GM12878 (cell line): ENCODE results near the gene TEX2. TPM values are rescaled to one million over a fixed set of nuclear protein-coding genes. Genes with fewer than 3 reads are reported as not detected.

ENCODE experiments used
- ATAC-seq: fragments of 200-7000 bp; cut with Tn5 transposase; 3 replicates; pipeline ENCODE4 v1.9.1; 2020; ENCODE audit warnings: mild to moderate bottlenecking, moderate library complexity
- BruUV-seq: library from RNA; stranded (reverse); fragments of 400-500 nt; replicated peaks from 2 replicates; lab custom pipeline; 2021; lab: Mats Ljungman, UMichigan
- CTCF ChIA-PET: fragments of 300-600 bp; sonication (Branson Sonifier 250); formaldehyde crosslinking; extraction: SDS; loops from one replicate; lab custom pipeline; 2021; ENCODE audit warnings: inconsistent platforms; lab: Yijun Ruan, JAX
- POLR2A ChIA-PET: fragments of 350-600 bp; formaldehyde crosslinking; extraction: SDS; loops from one replicate; lab custom pipeline; 2021; ENCODE audit warnings: inconsistent platforms; lab: Charles Lee
- RAD21 ChIA-PET: fragments of 300-600 bp; sonication (Branson Sonifier 250); formaldehyde crosslinking; loops from one replicate; lab custom pipeline; 2023; ENCODE audit warnings: antibody characterized with exemption; ENCODE audit not compliant: unreplicated experiment; lab: Charles Lee
- SMC1A ChIA-PET: fragments of 300-600 bp; sonication (Branson Sonifier 250); formaldehyde crosslinking; loops from one replicate; lab custom pipeline; 2023; ENCODE audit not compliant: unreplicated experiment, uncharacterized antibody; lab: Charles Lee
- DNase-seq: peaks from one replicate; pipeline ENCODE4 v3.0.0-alpha.2; 2011; ENCODE audit warnings: low read depth, low spot score
- FAIRE-seq: peaks from 3 replicates; lab custom pipeline; 2011; peaks lifted over from hg19 to GRCh38; lab: Jason Lieb, UNC
- H2AFZ ChIP-seq: 2 replicates; pipeline ENCODE4 v1.6.0; 2011; ENCODE audit warnings: low read depth, low read length, control low read depth; ENCODE audit not compliant: control insufficient read depth
- H3K27ac ChIP-seq: 2 replicates; pipeline ENCODE4 v1.5.1; 2011; ENCODE audit warnings: control low read depth; ENCODE audit not compliant: control insufficient read depth, insufficient read depth
- H3K27me3 ChIP-seq, 2 experiments: replicated peaks in 1 of 2; 2 replicates each; pipeline versions ENCODE4 v1.6.0 to v1.6.1; 2011; ENCODE audit warnings: low read length in 1 of 2; ENCODE audit not compliant: control insufficient read depth in 2 of 2, insufficient read depth in 2 of 2
- H3K36me3 ChIP-seq, 2 experiments: 2 replicates each; pipeline ENCODE4 v1.5.1; 2011; ENCODE audit warnings: low read length in 1 of 2; ENCODE audit not compliant: control insufficient read depth in 2 of 2, insufficient read depth in 2 of 2
- H3K4me1 ChIP-seq: 2 replicates; pipeline ENCODE4 v1.6.1; 2011; ENCODE audit warnings: mild to moderate bottlenecking, low read length, moderate library complexity, mixed read lengths; ENCODE audit not compliant: control insufficient read depth, insufficient read depth
- H3K4me2 ChIP-seq: 2 replicates; pipeline ENCODE4 v1.6.0; 2011; ENCODE audit warnings: control low read depth; ENCODE audit not compliant: control insufficient read depth, insufficient read depth
- H3K4me3 ChIP-seq: fragments of 200-600 bp; sonication (generic); 2 replicates; pipeline ENCODE4 v1.5.1; 2016
- H3K79me2 ChIP-seq: 2 replicates; pipeline ENCODE4 v1.6.0; 2011; ENCODE audit warnings: low read length; ENCODE audit not compliant: control insufficient read depth, insufficient read depth
- H3K9ac ChIP-seq: 2 replicates; pipeline ENCODE4 v1.8.0; 2011; ENCODE audit warnings: low read length, control low read depth, mixed read lengths; ENCODE audit not compliant: control insufficient read depth, insufficient read depth
- H3K9me3 ChIP-seq: replicated peaks from 3 replicates; pipeline ENCODE4 v1.5.1; 2011; ENCODE audit warnings: mild to moderate bottlenecking, low read length; ENCODE audit not compliant: control insufficient read depth, insufficient read depth
- H4K20me1 ChIP-seq: 2 replicates; pipeline ENCODE4 v1.6.0; 2011; ENCODE audit not compliant: control insufficient read depth, insufficient read depth
- HDAC6 ChIP-seq: fragments of 200-600 bp; sonication (generic); IDR thresholded peaks from one replicate; pipeline ENCODE4 v1.8.0; 2017; ENCODE audit warnings: antibody characterized with exemption; ENCODE audit not compliant: unreplicated experiment
- JUND ChIP-seq: IDR thresholded peaks from 2 replicates; pipeline ENCODE4 v1.6.1; 2012; ENCODE audit warnings: low read depth, mild to moderate bottlenecking, low read length, improper control_type of control experiment, moderate library complexity
- KLF5 ChIP-seq: fragments of 450-650 bp; IDR thresholded peaks from 2 replicates; pipeline ENCODE4 v1.6.1; 2014; ENCODE audit warnings: mild to moderate bottlenecking; ENCODE audit not compliant: partially characterized antibody
- NFYB ChIP-seq: IDR thresholded peaks from 2 replicates; pipeline ENCODE4 v1.6.1; 2011; ENCODE audit warnings: low read depth, mild to moderate bottlenecking, low read length, improper control_type of control experiment, moderate library complexity; ENCODE audit not compliant: insufficient read depth
- POLR2AphosphoS5 ChIP-seq: IDR thresholded peaks from 2 replicates; pipeline ENCODE4 v1.6.1; 2011; ENCODE audit warnings: mild to moderate bottlenecking, low read length, inconsistent platforms
- PRDM15 ChIP-seq: fragments of 450-650 bp; formaldehyde crosslinking; IDR thresholded peaks from 2 replicates; pipeline ENCODE4 v1.4.0; 2020; ENCODE audit warnings: mild to moderate bottlenecking, moderate library complexity
- SMARCA5 ChIP-seq: fragments of 450-650 bp; IDR thresholded peaks from 2 replicates; pipeline ENCODE4 v1.6.1; 2017; ENCODE audit warnings: mild to moderate bottlenecking
- SP1 ChIP-seq: IDR thresholded peaks from one replicate; pipeline ENCODE4 v1.6.1; 2011; ENCODE audit warnings: low read depth, low read length
- STAT1 ChIP-seq: fragments of 450-650 bp; conservative IDR thresholded peaks from 2 replicates; pipeline ENCODE4 v1.6.1; 2014; ENCODE audit warnings: antibody characterized with exemption, mild to moderate bottlenecking
- STAT3 ChIP-seq: IDR thresholded peaks from 2 replicates; pipeline ENCODE4 v1.6.1; 2011; ENCODE audit warnings: low read depth, low read length, improper control_type of control experiment
- ZNF24 ChIP-seq: fragments of 450-650 bp; IDR thresholded peaks from 2 replicates; pipeline ENCODE4 v1.6.1; 2017; ENCODE audit warnings: antibody characterized with exemption, mild to moderate bottlenecking
- ZNF384 ChIP-seq: IDR thresholded peaks from 2 replicates; pipeline ENCODE4 v1.6.1; 2012; ENCODE audit warnings: low read depth, mild to moderate bottlenecking, low read length, improper control_type of control experiment, borderline replicate concordance
- ZSCAN29 ChIP-seq: fragments of 450-650 bp; IDR thresholded peaks from 2 replicates; pipeline ENCODE4 v1.6.1; 2017; ENCODE audit warnings: mild to moderate bottlenecking, moderate library complexity
- WGBS: methylation state at CpG from one replicate; pipeline ENCODE4 v1.1.6; 2016; ENCODE audit warnings: low lambda C conversion rate; ENCODE audit not compliant: insufficient replicate concordance, insufficient coverage; ENCODE audit errors: missing lambda C conversion rate; 5-methylcytosine and 5-hydroxymethylcytosine counted together
- in situ Hi-C: fragments of 300-500 bp; cut with MboI; formaldehyde crosslinking; loops from 9 replicates; pipeline ENCODE4 v1.14.3; 2018; ENCODE audit warnings: mixed read lengths
- intact Hi-C: fragments of 100-400 bp; cut with micrococcal nuclease; formaldehyde crosslinking; loops from one replicate; pipeline ENCODE4 v1.14.2; 2022; ENCODE audit not compliant: unreplicated experiment
- polyA plus RNA-seq, 11 experiments: library from polyadenylated mRNA; depleted of rRNA in 4 of 11; unstranded in 6 of 11; stranded (reverse) in 5 of 11; fragments of >200 nt; fragmentation: Nextera tagmentation in 4 of 11; fragmentation: Illumina TruSeq in 1 of 11; extraction: Ambion mirVana in 4 of 11; extraction: Trizol in 1 of 11; gene quantifications; 1 replicate in 1 of 11; 2 replicates in 10 of 11; pipeline versions ENCODE4 v1.2.1 to v1.2.3, GENCODE V29; 2011 to 2016; ENCODE audit warnings: inconsistent platforms in 2 of 11, missing spikeins in 2 of 11, low read depth in 1 of 11
- total RNA-seq, 4 experiments: library from RNA; depleted of rRNA in 3 of 4; stranded (reverse); fragments of >200 nt in 3 of 4; fragmentation: Illumina TruSeq in 1 of 4; extraction: Trizol in 1 of 4; gene quantifications; 2 replicates each; pipeline versions ENCODE4 v1.2.1 to v1.2.3, GENCODE V29; 2013 to 2021
- TF ChIP-seq, protein P1 (sequence below): fragments of 450-650 bp; IDR thresholded peaks from 2 replicates; pipeline ENCODE4 v1.6.1; 2016; ENCODE audit warnings: mild to moderate bottlenecking

Gene TEX2
- total and polyA plus RNA-seq, 10 of the 15 experiments (the other 5 are each of a cell fraction or from before 2014, with no cell fraction given) = 3.8 to 19.9 (median 15.8) TPM

DNA sequence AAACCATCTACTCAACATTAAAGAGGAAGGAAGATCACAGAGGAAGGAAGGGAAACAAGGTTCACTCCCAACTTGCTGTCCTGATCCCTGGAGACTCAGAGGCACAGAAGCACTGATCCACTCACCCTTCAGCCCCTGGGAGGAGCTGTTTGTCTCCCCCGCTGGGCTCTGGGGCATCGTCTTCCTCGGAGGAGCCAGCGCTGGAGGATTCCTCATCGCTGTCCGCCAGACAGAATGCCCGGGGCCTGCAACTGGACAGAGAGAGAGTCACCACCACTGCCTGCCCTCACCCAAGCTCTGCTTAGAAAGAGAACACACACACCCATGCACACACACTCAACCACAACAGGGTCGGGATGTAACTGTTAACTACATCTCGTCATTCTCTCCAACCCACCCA is 108.3 kb downstream of the TEX2 start:
- ChIA-PET SMC1A (interaction anchor here (1.1 kb wide), 1 partner anchor 127 kb away, joined by 4 read pairs; no protein-coding TSS in a partner anchor), CTCF (interaction anchor here (0.8 to 1.1 kb wide), 3 partner anchors 9 to 126 kb away, joined by 3 to 6 read pairs (median 4); no protein-coding TSS in a partner anchor), RAD21 (no interaction called here), POLR2A (interaction anchor here (0.6 to 0.9 kb wide), 3 partner anchors 9 to 75 kb away, joined by 3 to 4 read pairs (median 3); no protein-coding TSS in a partner anchor)
- TF ChIP-seq SMARCA5 = no peak
- TF ChIP-seq JUND = no peak
- no peak for TF ChIP-seq ZNF24
- TF ChIP-seq ZNF384 = no peak
- no peak for TF ChIP-seq STAT3
- TF ChIP-seq, protein P1, sequence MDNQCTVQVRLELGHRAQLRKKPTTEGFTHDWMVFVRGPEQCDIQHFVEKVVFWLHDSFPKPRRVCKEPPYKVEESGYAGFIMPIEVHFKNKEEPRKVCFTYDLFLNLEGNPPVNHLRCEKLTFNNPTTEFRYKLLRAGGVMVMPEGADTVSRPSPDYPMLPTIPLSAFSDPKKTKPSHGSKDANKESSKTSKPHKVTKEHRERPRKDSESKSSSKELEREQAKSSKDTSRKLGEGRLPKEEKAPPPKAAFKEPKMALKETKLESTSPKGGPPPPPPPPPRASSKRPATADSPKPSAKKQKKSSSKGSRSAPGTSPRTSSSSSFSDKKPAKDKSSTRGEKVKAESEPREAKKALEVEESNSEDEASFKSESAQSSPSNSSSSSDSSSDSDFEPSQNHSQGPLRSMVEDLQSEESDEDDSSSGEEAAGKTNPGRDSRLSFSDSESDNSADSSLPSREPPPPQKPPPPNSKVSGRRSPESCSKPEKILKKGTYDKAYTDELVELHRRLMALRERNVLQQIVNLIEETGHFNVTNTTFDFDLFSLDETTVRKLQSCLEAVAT = no peak
- TF ChIP-seq HDAC6 = no peak
- TF ChIP-seq PRDM15 (CRISPR knock-in tag) = no peak
- TF ChIP-seq NFYB = no peak
- no peak for TF ChIP-seq SP1
- TF ChIP-seq ZSCAN29 = no peak
- TF ChIP-seq POLR2AphosphoS5 = no peak
- no peak for TF ChIP-seq KLF5
- TF ChIP-seq STAT1 = no peak
- no peak overlapping the region for H3K4me3 ChIP-seq
- no peaks in the 10 kb centered on the region for H4K20me1 ChIP-seq
- no TSS peak for BruUV-seq
- no peak overlapping the region for H2AFZ ChIP-seq
- no peak for DNase-seq
- ATAC-seq = no peak
- intact Hi-C loops = no loop called here
- no peak for FAIRE-seq
- no peaks in the 10 kb centered on the region for H3K79me2 ChIP-seq
- peaks cover 3 to 6% of the 10 kb centered on the region in 2 experiments for H3K36me3 ChIP-seq
- in situ Hi-C loops = no loop called here
- H3K9me3 ChIP-seq = no peaks in the 10 kb centered on the region
- H3K4me1 ChIP-seq = no peaks in the 10 kb centered on the region
- H3K4me2 ChIP-seq = no peak overlapping the region
- no peaks in the 10 kb centered on the region for H3K27me3 ChIP-seq
- WGBS = 89% methylated on average over 9 of the region's 9 CpGs
- H3K9ac ChIP-seq = no peak overlapping the region
- H3K27ac ChIP-seq = no peak overlapping the region
